Adipocyte (in vitro differentiated cells): Measurements from ENCODE around the gene SLC6A8.
"Not testable (repeated sequence)": the region's sequence is repeated elsewhere in the genome, so short reads cannot be mapped to it uniquely, and the experiment has no call there.

Experiments
- DNase-seq: peaks from one replicate; pipeline ENCODE4 v3.0.0-alpha.2; 2015; ENCODE audit warnings: low read depth
- H3K27me3 ChIP-seq: replicated peaks from 2 replicates; pipeline ENCODE4 v1.7.0; 2013; ENCODE audit warnings: mild to moderate bottlenecking, low read length, moderate library complexity; ENCODE audit not compliant: control insufficient read depth, insufficient read depth
- H3K36me3 ChIP-seq: 2 replicates; pipeline ENCODE4 v1.7.0; 2013; ENCODE audit warnings: low read length, mild to moderate bottlenecking, moderate library complexity; ENCODE audit not compliant: control insufficient read depth, insufficient read depth, severe bottlenecking
- H3K4me1 ChIP-seq: 2 replicates; pipeline ENCODE4 v1.7.0; 2013; ENCODE audit warnings: mild to moderate bottlenecking, low read length, moderate library complexity; ENCODE audit not compliant: control insufficient read depth, insufficient read depth
- H3K4me3 ChIP-seq: 2 replicates; pipeline ENCODE4 v1.7.0; 2013; ENCODE audit warnings: mild to moderate bottlenecking, low read length, moderate library complexity
- H3K9ac ChIP-seq: 2 replicates; pipeline ENCODE4 v1.7.0; 2013; ENCODE audit warnings: mild to moderate bottlenecking, low read length, moderate library complexity
- H3K9me3 ChIP-seq: 2 replicates; pipeline ENCODE4 v1.7.0; 2013; ENCODE audit warnings: mild to moderate bottlenecking, low read length, moderate library complexity; ENCODE audit not compliant: control insufficient read depth

The SLC6A8 gene

GRCh38 chrX:153690466-153690865 lies 2.7 kb downstream of the SLC6A8 start:
- Histone ChIP-seq H3K27me3 (no peaks in the 10 kb centered on the region), H3K36me3 (no peaks in the 10 kb centered on the region), H3K9me3 (no peaks in the 10 kb centered on the region), H3K4me3 (no peak overlapping the region), H3K9ac (no peak overlapping the region), H3K4me1 (peaks cover 7% of the 10 kb centered on the region)
- DNase-seq, result no peak

DNA sequence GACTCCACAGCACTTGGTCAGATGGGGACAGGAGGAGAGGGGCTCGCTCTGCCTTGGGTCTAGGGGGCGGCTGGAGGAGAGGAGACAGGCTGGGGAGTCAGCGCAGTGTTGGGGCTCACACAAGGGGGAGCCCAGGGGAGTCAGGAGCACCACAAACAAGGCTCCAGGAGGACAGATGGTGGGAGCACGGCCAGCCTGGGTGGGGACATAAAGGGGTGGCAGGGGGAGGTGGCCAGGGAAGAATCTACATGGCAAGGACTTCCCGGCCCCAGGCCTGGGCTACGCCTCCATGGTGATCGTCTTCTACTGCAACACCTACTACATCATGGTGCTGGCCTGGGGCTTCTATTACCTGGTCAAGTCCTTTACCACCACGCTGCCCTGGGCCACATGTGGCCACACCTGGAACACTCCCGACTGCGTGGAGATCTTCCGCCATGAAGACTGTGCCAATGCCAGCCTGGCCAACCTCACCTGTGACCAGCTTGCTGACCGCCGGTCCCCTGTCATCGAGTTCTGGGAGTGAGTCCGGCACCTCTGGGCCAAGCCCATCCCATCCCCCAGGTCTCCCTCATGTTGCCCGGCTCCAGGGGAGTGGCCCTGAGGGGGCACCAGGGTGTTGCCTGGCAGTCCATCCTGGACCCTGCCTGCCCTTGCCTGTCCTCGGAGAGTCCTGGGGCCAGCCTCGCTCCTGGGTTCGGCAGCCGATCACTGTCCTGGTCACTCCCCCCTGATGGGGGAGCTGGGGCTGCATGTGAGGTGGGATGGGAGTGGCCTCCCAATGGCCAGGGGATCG lies 3.5 kb downstream of the SLC6A8 start:
- H3K27me3 ChIP-seq, H3K9me3 ChIP-seq, H3K36me3 ChIP-seq, DNase-seq, H3K4me1 ChIP-seq, H3K4me3 ChIP-seq, H3K9ac ChIP-seq: not testable (repeated sequence)

GRCh38 chrX:153692003-153692402 lies 4.3 kb downstream of the SLC6A8 start:
- no peak for DNase-seq
- no peak overlapping the region for H3K9ac ChIP-seq
- no peak overlapping the region for H3K4me3 ChIP-seq
- no peaks in the 10 kb centered on the region for H3K36me3 ChIP-seq
- H3K4me1 ChIP-seq, result peaks cover 7% of the 10 kb centered on the region
- H3K27me3 ChIP-seq, result no peaks in the 10 kb centered on the region
- H3K9me3 ChIP-seq, result no peaks in the 10 kb centered on the region

DNA sequence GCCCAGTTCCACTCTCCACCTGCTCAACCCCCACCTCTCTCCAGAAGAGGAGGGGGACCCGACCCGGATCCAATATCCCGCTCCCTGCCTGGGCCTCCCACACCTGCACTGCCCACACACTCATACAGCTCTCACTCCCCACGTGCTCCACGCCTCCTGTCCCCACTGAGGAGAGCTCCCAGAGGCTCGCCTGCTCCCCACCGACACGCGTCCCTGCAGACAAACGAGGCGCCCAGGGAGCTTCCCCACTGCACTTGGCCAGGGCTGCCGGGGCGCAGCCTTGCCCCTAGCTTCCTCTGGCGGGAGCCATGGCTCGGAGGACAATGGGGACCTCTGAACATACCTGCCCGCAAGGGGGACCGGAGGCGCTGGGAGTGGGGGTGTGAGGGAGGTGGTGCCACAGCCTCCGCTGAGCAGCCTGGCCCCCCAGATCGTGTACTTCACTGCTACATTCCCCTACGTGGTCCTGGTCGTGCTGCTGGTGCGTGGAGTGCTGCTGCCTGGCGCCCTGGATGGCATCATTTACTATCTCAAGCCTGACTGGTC lies 5.0 kb downstream of the SLC6A8 start:
- no peak for DNase-seq
- H3K9me3 ChIP-seq, result no peaks in the 10 kb centered on the region
- peaks cover 7% of the 10 kb centered on the region for H3K4me1 ChIP-seq
- peaks cover 4% of the 10 kb centered on the region for H3K27me3 ChIP-seq
- no peak overlapping the region for H3K9ac ChIP-seq
- H3K4me3 ChIP-seq, result no peak overlapping the region
- H3K36me3 ChIP-seq, result peaks cover 4% of the 10 kb centered on the region

- Histone ChIP-seq H3K27me3 (peaks cover 4% of the 10 kb centered on the region), H3K36me3 (peaks cover 9% of the 10 kb centered on the region), H3K9ac (no peak overlapping the region), H3K4me1 (peaks cover 7% of the 10 kb centered on the region), H3K9me3 (no peaks in the 10 kb centered on the region), H3K4me3 (no peak overlapping the region)
- DNase-seq, result no peak
Observed at GRCh38 chrX:153693216-153694086, 5.7 kb downstream of the SLC6A8 start.

DNA sequence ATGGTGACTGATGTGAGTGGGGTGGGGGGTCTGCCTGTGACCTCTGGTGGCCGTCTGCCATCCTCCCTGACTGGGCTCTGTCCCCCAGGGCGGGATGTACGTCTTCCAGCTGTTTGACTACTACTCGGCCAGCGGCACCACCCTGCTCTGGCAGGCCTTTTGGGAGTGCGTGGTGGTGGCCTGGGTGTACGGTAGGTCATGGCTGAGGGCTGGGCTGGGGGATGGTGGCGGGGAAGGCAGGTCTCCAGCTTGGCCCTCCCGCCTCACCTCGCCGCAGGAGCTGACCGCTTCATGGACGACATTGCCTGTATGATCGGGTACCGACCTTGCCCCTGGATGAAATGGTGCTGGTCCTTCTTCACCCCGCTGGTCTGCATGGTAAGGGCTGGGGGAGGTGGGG lies 6.5 kb downstream of the SLC6A8 start:
- not testable (repeated sequence) for H3K4me3 ChIP-seq, H3K9me3 ChIP-seq, H3K9ac ChIP-seq, H3K36me3 ChIP-seq, H3K4me1 ChIP-seq, DNase-seq, H3K27me3 ChIP-seq

DNA sequence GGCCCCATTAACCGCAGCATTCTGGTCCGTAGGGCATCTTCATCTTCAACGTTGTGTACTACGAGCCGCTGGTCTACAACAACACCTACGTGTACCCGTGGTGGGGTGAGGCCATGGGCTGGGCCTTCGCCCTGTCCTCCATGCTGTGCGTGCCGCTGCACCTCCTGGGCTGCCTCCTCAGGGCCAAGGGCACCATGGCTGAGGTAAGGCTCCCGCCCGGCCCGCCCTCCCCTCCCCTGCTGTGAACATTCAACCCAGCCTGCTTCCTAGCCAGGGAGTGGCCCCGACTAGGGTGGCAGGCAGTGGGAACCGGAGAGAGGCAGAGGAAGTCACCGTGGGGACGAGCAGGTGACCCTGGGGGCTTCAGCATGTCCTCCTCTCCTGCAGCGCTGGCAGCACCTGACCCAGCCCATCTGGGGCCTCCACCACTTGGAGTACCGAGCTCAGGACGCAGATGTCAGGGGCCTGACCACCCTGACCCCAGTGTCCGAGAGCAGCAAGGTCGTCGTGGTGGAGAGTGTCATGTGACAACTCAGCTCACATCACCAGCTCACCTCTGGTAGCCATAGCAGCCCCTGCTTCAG lies 7.1 kb downstream of the SLC6A8 start:
- H3K4me1 ChIP-seq, result peaks cover 5% of the 10 kb centered on the region
- peaks cover 9% of the 10 kb centered on the region for H3K36me3 ChIP-seq
- no peak for DNase-seq

DNA sequence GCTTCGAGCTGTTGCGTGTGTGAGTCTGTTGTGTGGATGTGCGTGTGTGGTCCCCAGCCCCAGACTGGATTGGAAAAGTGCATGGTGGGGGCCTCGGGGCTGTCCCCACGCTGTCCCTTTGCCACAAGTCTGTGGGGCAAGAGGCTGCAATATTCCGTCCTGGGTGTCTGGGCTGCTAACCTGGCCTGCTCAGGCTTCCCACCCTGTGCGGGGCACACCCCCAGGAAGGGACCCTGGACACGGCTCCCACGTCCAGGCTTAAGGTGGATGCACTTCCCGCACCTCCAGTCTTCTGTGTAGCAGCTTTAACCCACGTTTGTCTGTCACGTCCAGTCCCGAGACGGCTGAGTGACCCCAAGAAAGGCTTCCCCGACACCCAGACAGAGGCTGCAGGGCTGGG lies 8.4 kb downstream of the SLC6A8 start:
- Histone ChIP-seq H3K9me3 (no peaks in the 10 kb centered on the region), H3K36me3 (peaks cover 13% of the 10 kb centered on the region), H3K4me1 (no peaks in the 10 kb centered on the region), H3K9ac (no peak overlapping the region), H3K4me3 (no peak overlapping the region), H3K27me3 (peaks cover 4% of the 10 kb centered on the region)
- no peak for DNase-seq

More for the DNA sequence above, 7.1 kb downstream of the SLC6A8 start:
- Histone ChIP-seq H3K9me3 (no peaks in the 10 kb centered on the region), H3K27me3 (peaks cover 4% of the 10 kb centered on the region), H3K9ac (no peak overlapping the region), H3K4me3 (no peak overlapping the region)

- DNase-seq, H3K4me1 ChIP-seq, H3K4me3 ChIP-seq, H3K9me3 ChIP-seq, H3K9ac ChIP-seq, H3K27me3 ChIP-seq: not testable (repeated sequence)
- H3K36me3 ChIP-seq, result peaks cover 17% of the 10 kb centered on the region
Observed at GRCh38 chrX:153696538-153696937, 8.8 kb downstream of the SLC6A8 start.

- H3K36me3 ChIP-seq, result peaks cover 23% of the 10 kb centered on the region
- H3K9ac ChIP-seq, DNase-seq: not testable (repeated sequence)
Observed at GRCh38 chrX:153696986-153697722, 9.4 kb downstream of the SLC6A8 start.

More at GRCh38 chrX:153696986-153697722, 9.4 kb downstream of the SLC6A8 start:
- not testable (repeated sequence) for H3K4me3 ChIP-seq, H3K27me3 ChIP-seq, H3K9me3 ChIP-seq, H3K4me1 ChIP-seq
